ENCODE results near the gene KIF3A. TPM values are rescaled to one million over a fixed set of nuclear protein-coding genes. Genes with fewer than 3 reads are reported as not detected.

Gene KIF3A
- total RNA-seq, 1 donor: 13.0 TPM

DNA sequence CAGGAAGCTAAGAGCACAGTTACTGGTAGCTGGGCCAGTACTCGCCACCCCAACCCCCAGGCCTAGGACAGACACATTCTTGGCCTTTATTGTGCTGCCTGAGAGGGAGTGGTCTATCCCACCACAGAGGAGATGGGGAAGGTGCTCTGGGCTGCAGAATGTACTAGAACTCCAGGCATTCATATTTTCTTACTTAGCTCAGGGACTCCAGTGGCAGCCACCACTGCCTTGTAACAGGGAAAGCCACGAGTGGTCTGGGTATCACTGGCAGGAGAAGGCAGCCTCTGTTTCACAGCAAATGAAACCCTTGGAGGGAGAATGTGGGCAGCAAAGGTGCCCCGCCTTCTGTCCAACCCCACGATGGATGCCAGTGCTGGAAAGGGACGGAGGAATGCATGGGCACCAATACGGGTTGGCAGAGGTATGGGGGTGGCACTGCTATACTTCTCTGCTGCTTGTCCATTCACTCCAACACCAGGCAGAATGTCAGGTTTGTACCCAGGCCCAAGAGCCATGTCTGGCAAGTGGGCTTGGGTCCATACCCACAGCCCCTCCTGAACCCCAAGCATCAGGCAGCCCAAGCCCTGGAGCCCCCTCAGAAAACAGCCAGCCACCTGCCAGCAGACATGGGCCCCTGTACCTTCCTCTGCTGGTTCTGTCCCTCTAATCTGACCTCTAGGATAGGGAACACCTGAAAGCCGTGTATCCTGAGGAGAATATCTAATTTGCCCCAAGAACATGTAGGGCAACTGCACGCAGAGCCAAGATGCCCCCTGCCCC, 35.1 kb upstream of the KIF3A start:
- no peak overlapping the region for H3K4me3 ChIP-seq (ENCODE audit: low read depth, low read length)
- TF ChIP-seq, protein P1, sequence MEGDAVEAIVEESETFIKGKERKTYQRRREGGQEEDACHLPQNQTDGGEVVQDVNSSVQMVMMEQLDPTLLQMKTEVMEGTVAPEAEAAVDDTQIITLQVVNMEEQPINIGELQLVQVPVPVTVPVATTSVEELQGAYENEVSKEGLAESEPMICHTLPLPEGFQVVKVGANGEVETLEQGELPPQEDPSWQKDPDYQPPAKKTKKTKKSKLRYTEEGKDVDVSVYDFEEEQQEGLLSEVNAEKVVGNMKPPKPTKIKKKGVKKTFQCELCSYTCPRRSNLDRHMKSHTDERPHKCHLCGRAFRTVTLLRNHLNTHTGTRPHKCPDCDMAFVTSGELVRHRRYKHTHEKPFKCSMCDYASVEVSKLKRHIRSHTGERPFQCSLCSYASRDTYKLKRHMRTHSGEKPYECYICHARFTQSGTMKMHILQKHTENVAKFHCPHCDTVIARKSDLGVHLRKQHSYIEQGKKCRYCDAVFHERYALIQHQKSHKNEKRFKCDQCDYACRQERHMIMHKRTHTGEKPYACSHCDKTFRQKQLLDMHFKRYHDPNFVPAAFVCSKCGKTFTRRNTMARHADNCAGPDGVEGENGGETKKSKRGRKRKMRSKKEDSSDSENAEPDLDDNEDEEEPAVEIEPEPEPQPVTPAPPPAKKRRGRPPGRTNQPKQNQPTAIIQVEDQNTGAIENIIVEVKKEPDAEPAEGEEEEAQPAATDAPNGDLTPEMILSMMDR (IDR thresholded peaks at IDR 0.05; ENCODE audit: insufficient read depth, low read depth, low read length): no peak
- DNase-seq (ENCODE audit: low read depth): no peak

GRCh38 chr5:132771503-132771998, 34.2 kb upstream of the KIF3A start:
- TF ChIP-seq, protein P1 (IDR thresholded peaks at IDR 0.05; ENCODE audit: insufficient read depth, low read depth, low read length): no peak
- DNase-seq (ENCODE audit: low read depth): peak; percentile 95
- H3K4me3 ChIP-seq (ENCODE audit: low read depth, low read length): no peak overlapping the region

- no peak for DNase-seq (ENCODE audit: low read depth)
- TF ChIP-seq, protein P1 (IDR thresholded peaks at IDR 0.05; ENCODE audit: insufficient read depth, low read depth, low read length): no peak
These were observed 33.3 kb upstream of the KIF3A start for GRCh38 chr5:132770476-132771159.

DNA sequence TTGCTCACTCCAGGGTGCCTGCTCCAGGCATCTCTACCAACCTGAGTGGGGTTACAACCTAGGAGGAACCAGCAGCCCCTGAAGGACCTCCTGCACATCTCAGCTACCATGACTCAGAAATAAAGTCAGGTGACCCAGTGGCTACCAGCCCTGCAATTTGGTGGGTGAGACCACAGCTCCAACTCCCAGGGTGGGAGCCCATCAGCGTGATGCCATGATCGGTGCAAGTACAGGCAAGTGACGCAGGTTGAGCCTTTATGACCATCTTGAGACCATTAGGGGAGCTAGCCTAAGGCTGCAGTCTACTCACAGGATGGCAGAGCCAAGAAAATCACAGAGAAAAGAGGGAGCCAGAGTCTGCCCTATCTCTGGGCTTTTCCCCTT, 31.1 kb upstream of the KIF3A start:
- TF ChIP-seq, protein P1 (IDR thresholded peaks at IDR 0.05; ENCODE audit: insufficient read depth, low read depth, low read length): no peak
- H3K4me3 ChIP-seq (ENCODE audit: low read depth, low read length): no peak overlapping the region
- no peak for DNase-seq (ENCODE audit: low read depth)

More at GRCh38 chr5:132770476-132771159, 33.3 kb upstream of the KIF3A start:
- H3K4me3 ChIP-seq (ENCODE audit: low read depth, low read length): no peak overlapping the region

DNA sequence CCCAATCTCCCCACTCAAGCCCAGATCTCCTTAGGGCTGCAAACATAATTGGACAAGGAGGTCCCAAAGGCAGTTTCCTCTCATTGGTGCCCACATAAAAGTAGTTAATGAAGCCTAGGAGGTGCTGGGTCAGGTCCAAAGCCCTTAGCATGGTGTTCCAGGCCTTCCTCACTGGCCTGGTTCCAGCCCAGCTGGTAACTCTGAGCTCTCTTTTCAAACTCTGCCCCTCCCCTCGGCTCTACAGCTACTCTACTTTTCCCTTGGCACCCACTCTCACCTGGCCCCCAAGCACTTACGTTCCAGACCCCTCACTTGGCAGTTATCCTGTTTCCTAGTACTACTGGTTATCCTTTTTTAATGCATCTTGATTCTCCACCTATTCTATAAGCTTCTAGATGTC, 29.8 kb upstream of the KIF3A start:
- no peak for DNase-seq (ENCODE audit: low read depth)
- H3K4me3 ChIP-seq (ENCODE audit: low read depth, low read length): no peak overlapping the region
- TF ChIP-seq, protein P1 (IDR thresholded peaks at IDR 0.05; ENCODE audit: insufficient read depth, low read depth, low read length): no peak

DNA sequence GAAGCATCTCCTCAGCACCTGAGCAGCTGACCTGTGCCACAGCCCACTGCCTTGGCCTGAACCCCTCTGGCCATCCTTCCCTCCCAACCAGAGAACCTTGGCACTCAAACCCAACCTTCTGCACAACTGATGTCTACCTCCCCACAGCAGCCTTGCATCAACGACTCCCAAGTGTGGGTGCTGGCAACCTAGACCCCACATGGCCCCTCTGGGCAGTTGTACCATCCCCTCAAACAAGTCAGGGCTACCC, 29.4 kb upstream of the KIF3A start:
- no peak overlapping the region for H3K4me3 ChIP-seq (ENCODE audit: low read depth, low read length)
- no peak for DNase-seq (ENCODE audit: low read depth)
- TF ChIP-seq, protein P1 (IDR thresholded peaks at IDR 0.05; ENCODE audit: insufficient read depth, low read depth, low read length): no peak
